NCI-H524 treated with DMSO at 0.1 percent for 48 hours (cell line): Measurements from ENCODE around the gene PCDH7.
A peak's percentile ranks its signal among the peaks of the same experiment; 100 is the strongest.

Source experiments
- DNase-seq: peaks from one replicate; lab custom pipeline; 2025; lab: John Stamatoyannopoulos, UW

Gene PCDH7

DNA sequence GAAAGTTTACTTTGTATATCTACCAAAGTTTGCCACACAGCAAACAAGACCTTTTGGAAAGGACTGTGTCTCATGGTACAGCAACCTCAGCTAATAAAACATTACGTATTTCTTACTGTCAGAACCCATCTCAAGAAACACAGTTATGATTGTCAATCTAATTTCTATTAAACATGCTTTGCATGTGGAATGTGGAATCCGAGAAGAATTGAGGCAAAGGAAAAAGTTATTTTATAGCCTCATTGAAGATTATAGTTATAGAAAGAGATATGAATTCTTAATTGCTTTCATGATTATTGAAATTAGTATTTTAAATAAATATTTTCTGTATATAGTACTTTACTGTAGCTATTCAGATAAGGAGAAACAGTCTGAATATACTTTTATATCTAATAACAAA is 5.4 kb downstream of the PCDH7 start:
- DNase-seq = no peak

DNA sequence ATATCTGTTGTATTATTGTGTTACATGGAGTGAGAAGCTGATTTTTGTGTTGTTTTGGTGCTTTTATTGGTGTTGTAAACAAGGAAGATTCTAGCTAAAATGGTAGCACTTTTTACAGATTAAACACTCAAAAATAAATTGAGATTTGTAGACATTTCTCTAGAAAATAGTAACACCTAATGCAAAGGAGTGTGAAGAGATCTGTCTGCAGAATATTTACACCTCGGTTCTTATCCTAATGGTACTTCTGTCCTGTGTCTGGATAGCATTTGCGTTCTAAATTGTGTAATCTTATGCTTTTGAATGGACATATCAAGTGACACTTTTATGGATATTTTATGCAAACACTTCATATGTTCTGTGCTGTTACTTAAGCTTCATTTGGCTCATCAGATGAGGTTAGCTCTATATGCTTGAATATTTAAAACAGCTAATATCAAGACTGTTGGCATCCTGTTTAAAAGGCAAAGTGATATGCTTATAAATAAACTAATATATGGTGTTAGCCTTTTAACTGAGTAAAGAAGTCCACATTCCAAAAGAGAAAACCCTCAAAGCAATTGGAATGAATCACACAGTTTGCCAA is 6.0 kb downstream of the PCDH7 start:
- peak; percentile 47 for DNase-seq

DNA sequence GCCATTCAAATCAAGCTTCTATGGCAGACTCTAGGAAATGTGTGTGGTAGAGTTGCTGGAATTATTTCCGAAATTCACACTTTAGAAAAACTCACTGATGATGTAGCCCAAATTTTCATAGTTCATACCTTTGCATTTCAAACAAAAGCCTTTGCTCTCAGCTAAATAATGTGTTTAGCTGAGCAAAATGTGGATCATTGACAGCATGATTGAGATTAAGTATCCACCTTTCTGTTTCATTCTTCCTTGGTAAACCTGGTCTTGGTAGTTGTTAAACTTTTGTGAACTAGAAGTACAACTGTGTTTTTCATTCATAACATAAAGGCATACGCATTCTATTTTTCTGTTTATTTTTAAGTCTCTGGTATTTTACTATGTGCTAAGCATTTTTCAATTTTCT is 7.2 kb downstream of the PCDH7 start:
- DNase-seq = no peak

DNA sequence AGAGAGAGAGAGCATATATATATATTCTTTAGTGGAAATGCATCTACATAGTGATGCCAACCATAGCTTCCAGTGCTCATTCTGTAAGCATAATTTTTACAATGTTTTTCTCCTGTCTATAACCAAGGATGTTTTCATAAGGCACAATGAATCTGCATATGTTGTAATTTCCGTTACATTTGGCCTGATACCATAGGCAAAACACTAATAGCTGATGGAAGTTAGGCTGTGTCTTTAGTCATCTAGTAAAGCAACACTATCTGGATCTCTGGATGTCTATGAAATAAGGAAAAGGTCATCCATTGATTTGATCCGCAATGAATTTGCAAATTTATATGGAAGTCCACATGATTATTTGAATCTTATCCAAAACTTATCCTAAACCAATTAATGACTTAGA is 8.1 kb downstream of the PCDH7 start:
- no peak for DNase-seq

DNA sequence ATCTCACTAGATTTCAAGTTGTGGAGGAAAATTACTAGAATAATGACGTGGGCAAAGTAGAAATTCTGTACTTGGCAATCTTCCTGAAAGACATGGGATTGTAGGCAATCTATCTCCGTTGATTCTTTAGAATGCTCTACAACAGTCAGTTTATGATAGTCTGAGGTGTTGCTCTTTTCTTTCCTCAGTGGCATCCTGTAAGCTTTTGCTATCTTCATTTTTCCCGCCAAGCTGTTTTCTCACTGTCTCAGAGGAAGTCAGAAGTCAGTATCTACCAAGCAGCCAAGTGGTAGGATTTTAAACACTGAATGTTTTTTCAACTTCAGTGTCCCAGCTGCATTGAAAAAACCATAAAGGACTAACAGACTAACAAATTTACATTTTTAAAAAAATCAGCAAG is 23.7 kb downstream of the PCDH7 start:
- no peak for DNase-seq

DNA sequence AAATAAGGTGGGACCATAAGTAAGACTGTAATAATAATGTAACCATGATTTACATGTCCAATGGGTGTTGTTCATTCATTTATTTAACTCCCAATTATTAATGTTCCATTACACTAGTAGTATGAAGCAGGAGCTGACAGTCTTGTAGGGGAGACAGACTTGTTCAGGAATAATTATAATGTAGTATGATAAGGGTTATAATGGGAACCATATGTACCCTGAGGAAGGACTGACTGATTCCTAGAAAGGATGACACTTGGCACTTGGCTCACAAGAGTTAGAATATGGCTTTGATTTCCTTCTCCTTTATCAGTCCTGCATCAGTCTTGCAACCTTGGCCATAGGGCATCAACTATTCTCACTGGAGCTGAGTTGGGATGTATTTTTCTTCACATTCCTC is 24.2 kb downstream of the PCDH7 start:
- no peak for DNase-seq

DNA sequence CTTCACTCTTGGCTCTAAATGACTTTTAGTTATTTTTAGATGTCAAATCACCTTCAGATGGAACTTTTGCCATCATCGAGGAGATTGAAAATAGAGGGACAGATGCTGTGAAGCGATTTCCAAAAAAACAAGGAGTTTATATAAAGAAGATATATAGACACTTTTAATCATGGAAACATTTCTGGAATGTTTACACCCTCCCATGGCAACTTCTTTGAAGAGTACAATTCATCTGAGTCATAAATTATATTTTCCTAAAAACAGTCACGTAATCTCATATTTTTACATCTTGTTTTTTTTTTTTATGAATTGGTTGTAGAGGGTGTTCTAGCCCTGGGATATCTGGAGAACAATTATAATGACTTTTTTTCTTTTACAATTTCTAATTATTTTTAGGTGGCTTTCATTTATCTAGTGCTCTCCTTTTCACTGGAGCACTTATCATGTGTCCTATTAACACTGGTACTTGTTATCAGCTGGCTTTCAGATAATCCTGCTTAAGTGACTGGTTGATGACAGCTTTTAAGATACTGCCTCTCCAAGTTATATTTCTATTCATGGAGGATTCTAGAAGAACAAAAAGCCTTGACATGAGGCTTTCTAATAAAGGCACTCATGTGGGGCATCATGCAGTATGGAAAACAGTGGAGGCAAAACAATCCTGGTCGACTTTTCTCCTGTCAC is 24.9 kb downstream of the PCDH7 start:
- peak; percentile 48 for DNase-seq

DNA sequence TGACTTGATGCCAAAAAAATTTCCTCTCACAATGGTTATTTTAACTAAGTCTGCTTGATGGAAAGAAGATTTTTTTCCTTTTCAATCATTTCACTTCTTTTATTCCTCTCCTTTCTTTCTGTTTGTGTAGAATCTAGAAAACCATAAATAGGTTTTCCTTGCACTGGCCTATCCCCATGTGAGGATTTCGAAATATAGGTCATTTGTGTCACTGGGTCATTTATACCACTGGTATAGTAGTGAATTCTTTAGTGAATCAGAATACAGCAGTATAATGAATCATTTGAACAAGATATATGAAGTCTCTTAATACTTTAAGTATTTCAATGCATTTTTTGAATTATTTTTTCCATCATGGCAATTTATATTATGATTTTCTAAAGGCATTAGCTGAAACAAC is 26.6 kb downstream of the PCDH7 start:
- no peak for DNase-seq

DNA sequence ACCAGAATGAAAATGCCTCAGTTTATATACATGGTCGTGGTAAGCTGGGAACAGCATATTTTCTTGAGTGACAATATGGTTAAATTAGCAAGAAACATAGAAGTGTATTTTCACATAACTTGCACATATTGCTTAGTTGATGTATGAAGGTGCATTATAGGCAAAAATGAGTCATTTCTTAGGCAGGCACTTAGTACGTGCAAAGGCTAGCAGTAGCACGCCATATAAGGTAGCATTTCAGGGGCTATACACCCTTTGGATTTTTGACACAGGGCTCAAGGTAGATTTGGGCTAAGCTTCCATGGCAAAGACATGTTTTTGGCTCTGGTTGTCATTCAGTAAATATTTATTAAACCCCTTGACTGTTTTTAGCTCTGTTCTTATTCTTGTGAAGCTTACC is 33.1 kb downstream of the PCDH7 start:
- no peak for DNase-seq

DNA sequence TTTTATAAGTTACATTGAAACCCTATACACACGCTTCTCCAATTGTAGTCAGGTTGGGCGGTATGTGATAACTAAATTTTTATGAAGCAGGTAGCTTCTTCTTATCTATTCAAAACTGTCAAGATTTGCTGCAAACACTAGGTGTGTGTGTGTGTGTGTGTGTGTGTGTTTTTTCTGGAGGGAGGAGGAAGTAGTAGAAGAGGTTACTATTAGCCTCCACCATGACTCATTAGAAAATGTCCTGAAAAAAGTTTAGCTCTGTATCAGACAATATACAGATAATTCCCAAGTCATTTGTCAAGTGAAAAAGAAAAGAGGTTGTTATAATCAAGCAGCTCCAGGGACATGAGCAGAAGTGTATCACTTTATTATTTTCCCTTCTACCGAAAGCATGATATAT is 33.9 kb downstream of the PCDH7 start:
- DNase-seq = no peak

DNA sequence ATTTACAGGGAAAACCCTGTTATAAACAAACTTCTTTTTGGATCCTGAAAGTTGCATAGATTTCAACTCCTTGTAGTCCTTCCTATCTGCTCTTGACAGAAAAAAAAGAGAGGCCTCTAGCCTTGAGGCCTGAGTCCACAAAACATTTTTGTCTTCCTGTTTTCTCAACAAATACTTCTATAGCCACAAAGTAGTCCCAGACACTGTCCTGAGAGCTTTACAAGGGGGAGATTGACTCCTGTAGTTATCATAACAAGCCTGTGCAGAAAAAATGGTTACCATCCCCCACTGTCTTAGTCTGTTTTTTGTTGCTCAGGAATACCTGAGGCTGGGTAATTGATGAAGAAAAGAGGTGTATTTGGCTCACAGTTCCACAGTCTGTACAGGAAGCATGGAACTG is 35.2 kb downstream of the PCDH7 start:
- no peak for DNase-seq

DNA sequence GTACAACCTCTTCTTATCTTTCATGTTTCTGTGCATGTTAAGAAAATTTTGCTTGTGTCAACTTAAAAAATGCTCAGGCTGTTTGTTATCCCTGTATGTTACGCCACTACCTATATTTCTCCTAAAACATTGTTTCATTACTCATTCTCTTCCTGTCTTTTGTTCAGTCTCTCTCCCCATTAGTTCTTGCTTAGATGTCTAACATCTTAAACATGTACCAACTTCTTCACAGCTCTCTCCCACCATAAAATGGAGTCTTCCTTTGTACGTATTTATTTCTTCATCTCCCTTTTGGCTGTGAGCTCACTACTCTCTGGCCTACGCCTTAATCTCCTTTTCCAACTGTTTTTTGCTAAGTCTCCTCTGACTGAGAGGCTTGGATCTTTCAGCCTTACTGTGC is 36.4 kb downstream of the PCDH7 start:
- DNase-seq = no peak

DNA sequence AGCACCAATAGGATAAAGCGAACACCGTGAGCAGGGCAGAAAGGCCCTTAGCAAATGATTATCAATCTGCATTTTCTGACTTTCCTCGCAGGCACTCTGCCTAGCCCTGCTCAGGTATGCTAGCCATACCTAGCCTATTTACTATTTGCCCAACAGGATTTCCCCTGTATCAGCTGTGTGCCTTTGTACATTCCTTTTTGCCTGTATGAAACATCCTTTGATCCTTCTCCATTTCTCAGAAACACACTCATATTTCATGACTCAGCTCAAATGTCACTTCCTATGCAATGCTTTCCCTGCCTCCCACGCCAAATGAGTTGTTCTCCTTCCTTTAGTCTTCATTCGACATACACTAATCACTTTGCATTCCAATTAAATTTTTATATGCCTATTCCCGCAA is 37.2 kb downstream of the PCDH7 start:
- DNase-seq = no peak

DNA sequence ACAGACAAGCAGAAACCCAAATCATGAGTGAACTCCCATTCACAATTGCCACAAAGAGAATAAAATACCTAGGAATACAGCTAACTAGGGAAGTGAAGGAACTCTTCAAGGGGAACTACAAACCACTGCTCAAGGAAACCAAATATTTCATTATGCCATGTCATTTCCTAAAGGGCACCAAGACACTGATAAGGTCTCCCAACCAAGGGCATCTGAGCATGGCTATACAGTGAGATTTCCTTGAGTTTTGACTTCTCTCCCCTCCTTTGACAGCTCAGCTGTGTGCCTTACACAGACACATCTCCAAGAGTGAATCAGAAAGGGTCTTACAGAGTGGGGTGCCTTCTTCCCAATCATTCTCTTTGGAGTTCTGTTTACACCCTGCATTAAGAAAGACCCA is 40.4 kb downstream of the PCDH7 start:
- no peak for DNase-seq

DNA sequence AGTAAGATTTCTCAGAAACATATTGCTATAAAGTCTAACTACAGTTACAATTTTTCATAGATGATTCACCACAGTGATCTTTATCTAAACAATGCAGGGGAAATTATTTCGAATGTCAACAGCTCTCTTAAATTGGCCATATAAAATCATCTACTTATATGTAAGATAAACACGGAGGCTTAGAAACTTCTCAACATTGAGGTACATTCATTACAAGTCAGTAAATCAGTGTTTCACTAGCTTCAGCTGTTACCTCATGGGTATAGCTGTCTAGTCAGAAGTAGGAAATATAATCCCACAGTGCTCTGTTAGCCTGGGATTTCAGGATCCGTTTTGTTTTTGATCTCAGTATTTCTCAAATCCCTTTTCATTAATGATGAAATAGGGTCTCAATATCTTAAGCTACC is 43.2 kb downstream of the PCDH7 start:
- DNase-seq = no peak

DNA sequence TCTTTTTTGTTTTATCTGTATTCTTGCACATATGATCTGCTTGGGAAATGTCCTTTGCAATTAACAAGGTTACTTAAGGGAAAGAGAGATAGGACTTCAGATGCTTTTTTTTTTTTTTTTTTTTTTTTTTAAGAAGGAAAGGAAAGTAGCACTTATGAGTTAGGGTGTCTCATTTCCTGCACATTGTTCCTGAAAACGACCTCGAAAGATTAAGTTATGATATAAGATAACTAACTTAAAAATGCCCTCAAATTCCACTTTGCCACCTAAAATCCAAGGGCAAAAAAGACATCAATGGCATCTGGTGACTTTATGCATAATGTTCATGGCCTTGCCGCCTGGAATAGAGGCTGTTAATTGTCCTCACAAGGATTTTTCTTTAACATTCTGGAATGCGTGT is 44.9 kb downstream of the PCDH7 start:
- DNase-seq = no peak

DNA sequence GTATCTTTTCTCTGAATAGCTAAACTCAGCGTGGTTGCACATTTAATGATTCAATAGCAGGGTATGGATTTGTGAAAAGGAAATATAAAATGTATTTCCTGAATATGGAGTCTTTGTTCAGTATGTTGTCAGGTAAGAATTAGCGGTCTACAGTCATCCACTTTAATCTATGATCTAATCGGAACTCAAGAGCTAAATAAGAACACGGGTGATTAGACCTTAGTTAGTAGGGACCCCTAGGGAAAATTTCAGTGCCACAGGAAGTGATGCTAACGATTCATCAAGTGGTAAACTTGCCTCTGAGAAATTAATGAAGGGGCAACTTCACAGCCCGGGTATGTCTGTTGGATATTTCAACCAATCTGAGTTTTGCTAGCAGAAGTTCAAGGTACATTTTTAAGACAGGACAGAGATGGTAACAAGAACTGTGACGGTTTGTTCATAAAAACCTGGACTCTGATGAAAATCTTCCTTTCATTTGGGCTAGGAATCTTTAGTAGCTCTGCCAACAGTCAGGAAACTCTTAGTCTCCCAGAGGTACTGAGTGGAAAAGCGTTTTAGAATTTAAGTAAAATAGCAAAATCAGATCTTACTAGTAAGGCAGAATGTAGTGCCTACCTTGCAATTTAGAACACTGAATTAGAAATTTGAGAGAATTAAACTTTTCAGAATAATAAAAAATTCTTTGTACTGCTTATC is 47.1 kb downstream of the PCDH7 start:
- no peak for DNase-seq

DNA sequence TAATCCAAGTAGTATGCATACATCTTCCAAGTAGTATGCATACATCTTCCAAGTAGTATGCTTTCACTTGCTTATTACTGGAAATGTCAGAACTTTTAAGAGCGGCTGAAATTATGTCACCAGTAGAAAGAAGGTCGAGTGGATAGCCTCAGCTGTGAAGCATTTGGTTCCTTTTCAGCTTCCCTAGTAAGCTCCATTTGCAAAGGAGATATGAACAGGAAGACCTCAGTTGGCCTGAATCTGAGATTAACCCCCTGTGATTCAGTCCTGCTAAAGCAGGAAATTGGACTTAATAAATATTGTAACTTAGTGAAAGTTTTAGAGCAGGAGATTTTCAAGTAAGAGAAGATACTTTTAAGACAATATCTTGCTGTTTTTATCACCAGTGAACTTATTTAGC is 48.1 kb downstream of the PCDH7 start:
- no peak for DNase-seq

DNA sequence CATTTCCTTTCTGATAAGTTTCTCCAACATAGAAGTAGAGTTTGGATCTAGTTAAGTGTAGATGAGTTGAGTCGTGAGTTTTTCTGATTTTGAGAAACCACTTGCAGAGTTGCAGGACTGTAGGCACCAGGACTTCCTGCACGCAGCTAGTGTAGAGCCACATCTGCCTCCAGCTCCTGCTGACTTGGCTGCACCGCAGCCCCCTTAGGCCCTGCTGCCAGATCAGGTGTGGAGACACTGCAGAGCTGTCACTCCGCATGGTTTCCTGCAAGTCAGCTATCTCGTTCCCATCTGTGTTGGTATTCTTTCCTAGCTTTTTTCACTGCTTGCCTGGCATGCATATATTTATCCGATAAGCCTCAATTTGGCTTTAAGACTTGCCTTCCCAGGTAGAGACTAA is 48.9 kb downstream of the PCDH7 start:
- DNase-seq = no peak

DNA sequence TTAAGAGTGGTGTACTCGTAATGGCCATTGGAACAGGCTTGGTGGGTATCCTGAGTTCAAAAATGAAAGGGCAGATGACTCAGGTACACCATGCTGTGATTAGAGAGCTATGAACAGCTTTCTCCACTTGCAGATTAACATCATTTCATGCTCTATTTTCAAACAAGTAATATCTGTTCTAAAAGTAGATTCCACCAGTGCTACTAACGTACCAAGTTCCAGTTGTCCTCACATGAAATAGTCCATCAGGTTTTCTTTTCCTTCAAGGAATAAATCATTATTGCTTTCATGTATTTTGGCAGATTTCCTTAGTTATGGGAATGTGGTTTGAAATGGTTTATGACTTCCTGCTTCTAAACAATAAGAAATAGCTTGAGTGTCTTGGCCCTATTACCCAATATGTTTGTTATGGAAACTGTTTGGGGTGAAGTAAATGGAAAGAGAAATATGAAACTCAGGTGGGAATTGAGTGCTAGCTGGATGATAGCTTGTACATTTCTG is 49.9 kb downstream of the PCDH7 start:
- DNase-seq = no peak

DNA sequence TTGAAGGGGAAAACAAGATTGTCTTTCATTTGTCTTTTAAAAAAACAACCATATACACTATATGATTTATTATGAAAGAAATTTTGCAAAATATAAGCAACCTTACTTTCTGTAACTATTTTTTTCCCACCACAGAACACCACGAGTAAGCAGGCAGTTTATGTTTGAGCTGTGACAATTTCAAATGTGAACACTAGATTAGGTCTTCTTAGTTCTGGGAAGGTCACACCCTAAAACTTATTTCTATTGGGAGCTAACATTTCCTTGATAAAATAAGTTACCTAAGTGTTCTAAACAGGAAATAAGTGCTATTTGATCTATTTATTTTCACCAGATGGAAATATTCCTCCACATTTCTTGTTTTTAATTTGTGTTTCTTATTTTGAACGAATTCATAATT is 50.6 kb downstream of the PCDH7 start:
- no peak for DNase-seq

DNA sequence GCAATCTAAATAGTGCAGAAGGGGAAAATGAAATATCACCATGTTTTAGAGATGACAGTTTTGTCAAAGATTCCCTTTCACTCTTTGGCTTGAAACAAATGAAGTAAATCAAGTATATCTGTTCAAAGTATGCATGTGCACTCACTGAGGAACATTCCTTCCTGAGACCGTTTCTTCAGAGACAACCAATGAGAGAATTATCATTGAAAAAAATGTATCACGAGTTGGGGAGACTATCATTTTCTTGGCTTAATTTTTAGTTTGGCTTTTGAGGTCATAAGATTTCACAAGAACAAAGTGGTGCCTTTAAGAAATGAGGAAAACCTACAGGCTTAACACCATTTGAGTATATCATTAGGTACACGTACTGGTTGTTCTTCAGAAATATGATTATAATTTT is 56.3 kb downstream of the PCDH7 start:
- DNase-seq = no peak

DNA sequence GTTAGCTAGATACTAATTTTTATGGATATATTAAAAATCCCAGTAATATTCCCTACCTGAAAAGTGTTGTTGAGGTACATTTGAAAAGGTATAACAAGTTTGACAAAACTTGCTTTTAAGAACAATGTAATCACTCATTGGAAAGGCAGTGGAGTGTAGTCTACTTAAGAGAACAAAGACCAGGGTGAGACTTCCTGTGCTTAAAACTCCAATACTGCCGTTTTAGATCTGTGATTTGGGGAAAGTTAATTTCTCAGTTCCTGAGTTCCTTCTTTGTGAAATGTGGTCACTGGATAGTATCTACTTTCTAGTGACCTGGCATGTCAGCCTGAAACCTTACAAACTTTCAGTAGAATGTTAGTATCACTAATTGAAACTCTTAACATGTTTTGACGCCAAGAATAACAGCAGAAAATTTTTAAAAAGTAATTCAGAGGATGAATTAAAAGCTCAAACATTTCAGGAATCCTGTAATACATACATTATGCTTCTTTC is 56.8 kb downstream of the PCDH7 start:
- no peak for DNase-seq
